Tibial nerve (tissue), 3 donors: Measurements from ENCODE around the gene MTNR1B.

Experiments used
- CTCF ChIP-seq, 5 experiments: fragments of 200-600 bp in 3 of 5; fragments of 450-650 bp in 2 of 5; sonication (generic) in 3 of 5; IDR thresholded peaks; one replicate each; pipeline ENCODE4 v1.5.1; 2016 to 2019; ENCODE audit warnings: antibody characterized with exemption in 5 of 5, mild to moderate bottlenecking in 3 of 5, moderate library complexity in 2 of 5
- POLR2A ChIP-seq, 2 donors: fragments of 450-650 bp; IDR thresholded peaks; one replicate each; pipeline ENCODE4 v1.6.1; 2017; ENCODE audit warnings: antibody characterized with exemption in 2 of 2, mild to moderate bottlenecking in 2 of 2, moderate library complexity in 2 of 2

- TF ChIP-seq CTCF (IDR thresholded peaks at IDR 0.05) (no peak), POLR2A (IDR thresholded peaks at IDR 0.05) (no peak)
Observed at GRCh38 chr11:93001806-93002205, 32.4 kb downstream of the MTNR1B start.
